H1 (cell line): ENCODE measurements around the gene N4BP3. TPM values are rescaled to one million over a fixed set of nuclear protein-coding genes. Genes with fewer than 3 reads are reported as not detected.

Source experiments
- polyA plus RNA-seq, 7 experiments: library from polyadenylated mRNA; depleted of rRNA in 3 of 7; stranded (reverse) in 5 of 7; unstranded in 2 of 7; fragments of >200 nt in 5 of 7; fragments of 200-250 nt in 2 of 7; gene quantifications; 1 replicate in 5 of 7; 2 replicates in 1 of 7; 4 replicates in 1 of 7; pipeline versions ENCODE4 v1.2.1 to v1.2.3, GENCODE V29; 2011 to 2013; ENCODE audit warnings: missing spikeins in 2 of 7, mixed read lengths in 2 of 7
- total RNA-seq: library from RNA; stranded (reverse); fragmentation: NEBNext Ultra II Directional; extraction: Animal tissue kit (Norgen Biotek cat#: 25700); gene quantifications from 2 replicates; pipeline ENCODE4 v1.2.1, GENCODE V29; 2021
- TF ChIP-seq, protein P1 (sequence below): IDR thresholded peaks from 2 replicates; pipeline ENCODE4 v1.6.1; 2011; ENCODE audit warnings: low read depth, mild to moderate bottlenecking, low read length; ENCODE audit not compliant: insufficient read depth

The N4BP3 gene
- total and polyA plus RNA-seq, 2 of the 8 experiments (the other 6 are each of a cell fraction or from before 2014, with no cell fraction given) = 13.1 to 39.2 TPM

DNA sequence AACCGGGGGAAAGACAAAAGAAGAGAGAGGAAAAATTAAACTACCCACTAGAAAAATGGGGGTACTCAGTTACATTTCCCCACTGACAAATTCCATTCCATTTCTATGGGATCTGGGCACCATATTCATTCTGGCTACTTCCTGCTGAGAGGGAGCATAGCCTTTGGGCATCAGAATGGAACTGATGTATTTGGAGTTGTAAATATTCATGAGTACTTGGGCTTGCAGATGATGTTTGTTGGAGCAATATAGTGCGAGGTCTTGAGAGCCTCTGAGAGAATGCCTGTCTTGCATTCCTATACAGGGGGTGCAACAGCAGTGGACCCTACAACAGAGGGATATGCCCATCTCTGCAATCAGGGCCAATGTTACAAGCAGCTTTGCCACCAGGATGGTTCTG, 57.1 kb downstream of the N4BP3 start (continued):
- TF ChIP-seq, protein P1, sequence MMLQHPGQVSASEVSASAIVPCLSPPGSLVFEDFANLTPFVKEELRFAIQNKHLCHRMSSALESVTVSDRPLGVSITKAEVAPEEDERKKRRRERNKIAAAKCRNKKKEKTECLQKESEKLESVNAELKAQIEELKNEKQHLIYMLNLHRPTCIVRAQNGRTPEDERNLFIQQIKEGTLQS = no peak
